AG04450 (cell line): Measurements from ENCODE around the gene ZC3H4. TPM values are rescaled to one million over a fixed set of nuclear protein-coding genes. Genes with fewer than 3 reads are reported as not detected.
"Not testable (repeated sequence)": the region's sequence is repeated elsewhere in the genome, so short reads cannot be mapped to it uniquely, and the experiment has no call there.

Experiments
- CTCF ChIA-PET: fragments of 300-600, 350-600 bp; formaldehyde crosslinking; extraction: SDS; loops from one replicate; lab custom pipeline; 2022; ENCODE audit warnings: antibody characterized with exemption, inconsistent platforms; lab: Charles Lee
- POLR2A ChIA-PET: fragments of 350-600 bp; formaldehyde crosslinking; extraction: SDS; loops from one replicate; lab custom pipeline; 2021; ENCODE audit warnings: antibody characterized with exemption, inconsistent platforms; lab: Yijun Ruan, JAX
- DNase-seq: peaks from one replicate; pipeline ENCODE4 v3.0.0-alpha.2; 2011; ENCODE audit warnings: low read depth, low spot score
- H3K27ac ChIP-seq: one replicate; pipeline ENCODE4 v1.5.1; 2012; ENCODE audit warnings: low read depth, low read length, control low read depth
- H3K27me3 ChIP-seq: one replicate; pipeline ENCODE4 v1.6.0; 2012; ENCODE audit warnings: low read length; ENCODE audit not compliant: control insufficient read depth, insufficient read depth
- H3K4me3 ChIP-seq: 2 replicates; pipeline ENCODE4 v1.5.1; 2011; ENCODE audit warnings: mild to moderate bottlenecking, low read depth, low read length, control low read depth
- H3K9me3 ChIP-seq: 2 replicates; pipeline ENCODE4 v1.5.1; 2012; ENCODE audit warnings: low read length; ENCODE audit not compliant: control insufficient read depth, insufficient read depth
- CTCF ChIP-seq: IDR thresholded peaks from 2 replicates; pipeline ENCODE4 v1.5.1; 2011; ENCODE audit warnings: low read depth, low read length, control low read depth, inconsistent platforms
- polyA plus RNA-seq: library from polyadenylated mRNA; depleted of rRNA; stranded (reverse); fragments of >200 nt; gene quantifications from 2 replicates; pipeline ENCODE4 v1.2.3, GENCODE V29; 2011

ZC3H4 gene
- polyA plus RNA-seq, 1 experiment: 4.9 TPM

DNA sequence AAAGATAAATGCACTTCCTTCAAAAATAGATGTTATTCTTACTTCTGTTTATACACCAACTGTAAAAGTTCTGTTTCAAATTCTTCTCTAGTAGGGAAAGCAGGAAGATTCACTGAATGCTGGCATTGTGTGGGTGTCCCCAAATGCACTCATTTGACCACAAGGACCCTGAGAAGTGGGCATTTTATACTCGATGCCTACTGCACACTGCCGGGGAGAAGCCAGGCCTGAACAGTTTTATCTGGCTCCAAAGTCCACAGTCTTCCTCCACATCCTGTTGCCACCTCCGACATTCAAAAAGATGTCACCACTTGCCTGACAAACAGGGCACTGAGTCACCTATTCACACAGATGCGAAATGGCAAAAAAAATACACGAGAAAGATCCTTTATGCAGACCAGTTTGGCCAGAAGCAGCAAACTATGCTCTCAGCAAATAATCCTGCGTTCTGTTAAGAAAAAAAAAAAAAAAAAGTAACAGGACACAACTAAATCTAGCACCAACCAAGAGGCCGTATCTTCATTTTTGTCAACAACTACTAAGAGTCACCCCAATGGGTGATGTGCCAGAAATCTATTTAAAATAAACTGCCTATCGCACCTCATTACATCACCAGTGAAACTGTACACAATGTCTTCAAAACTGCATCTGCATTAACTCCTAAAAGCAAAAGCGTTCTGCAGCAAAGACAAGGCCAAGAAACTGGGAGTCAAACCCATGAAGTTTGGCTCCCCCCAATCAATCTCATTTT, 6.2 kb downstream of the ZC3H4 start:
- POLR2A ChIA-PET: no interaction called here
- DNase-seq: no peak
- no peak for TF ChIP-seq CTCF
- CTCF ChIA-PET: interaction anchor here (0.6 to 1.7 kb wide), 5 partner anchors 8 to 104 kb away, joined by 3 to 7 read pairs (median 4); no protein-coding TSS in a partner anchor
- Histone ChIP-seq H3K9me3 (no peaks in the 10 kb centered on the region; the same call in 1 of the 2 replicates), H3K27me3 (no peaks in the 10 kb centered on the region), H3K27ac (peak overlapping the region; percentile 21), H3K4me3 (no peak overlapping the region)

- H3K27me3 ChIP-seq: no peaks in the 10 kb centered on the region
- no peak overlapping the region for H3K27ac ChIP-seq
- H3K9me3 ChIP-seq: no peaks in the 10 kb centered on the region; the same call in 1 of the 2 replicates
- ChIA-PET POLR2A (interaction anchor here (0.6 kb wide), 1 partner anchor 17 kb away, joined by 3 read pairs; no protein-coding TSS in a partner anchor), CTCF (interaction anchor here (1.0 to 1.7 kb wide), 3 partner anchors 15 to 71 kb away, joined by 3 to 6 read pairs (median 4); no protein-coding TSS in a partner anchor)
- H3K4me3 ChIP-seq: no peak overlapping the region
- TF ChIP-seq CTCF: no peak
- DNase-seq: no peak
Observed at GRCh38 chr19:47106821-47107201, 6.8 kb downstream of the ZC3H4 start.

DNA sequence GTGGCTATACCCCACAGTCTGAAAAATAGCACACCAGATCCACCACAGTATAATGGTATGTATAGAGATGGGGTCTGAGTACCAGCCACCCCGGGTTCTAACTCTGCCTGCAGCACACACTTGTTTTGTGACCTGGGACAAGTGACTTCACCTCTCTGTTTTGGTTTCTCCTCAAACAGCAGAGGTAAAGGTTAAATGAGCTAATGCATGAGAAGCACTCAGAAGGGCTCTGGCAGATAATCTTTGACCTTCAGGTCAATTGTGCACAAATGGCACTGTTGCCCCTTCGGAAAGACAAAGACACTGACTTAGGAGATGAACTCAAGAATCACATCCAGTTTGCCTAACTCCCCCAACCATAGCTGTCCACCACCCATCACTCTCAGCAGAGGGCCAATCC, 7.7 kb downstream of the ZC3H4 start:
- ChIA-PET CTCF (interaction anchor here (1.7 kb wide), 1 partner anchor 26 kb away, joined by 6 read pairs; no protein-coding TSS in a partner anchor), POLR2A (no interaction called here)
- no peak for TF ChIP-seq CTCF
- H3K4me3 ChIP-seq: no peak overlapping the region
- no peaks in the 10 kb centered on the region for H3K27me3 ChIP-seq
- no peaks in the 10 kb centered on the region; the same call in 1 of the 2 replicates for H3K9me3 ChIP-seq
- H3K27ac ChIP-seq: no peak overlapping the region
- no peak for DNase-seq

GRCh38 chr19:47104680-47105079, 8.9 kb downstream of the ZC3H4 start:
- no peak overlapping the region for H3K27ac ChIP-seq
- H3K4me3 ChIP-seq: no peak overlapping the region
- ChIA-PET CTCF (no interaction called here), POLR2A (no interaction called here)
- no peak for TF ChIP-seq CTCF
- no peaks in the 10 kb centered on the region for H3K9me3 ChIP-seq
- no peak for DNase-seq
- no peaks in the 10 kb centered on the region for H3K27me3 ChIP-seq

GRCh38 chr19:47102346-47103060, 11.1 kb downstream of the ZC3H4 start:
- CTCF ChIA-PET: no interaction called here
- no peak for DNase-seq

GRCh38 chr19:47101116-47101515, 12.5 kb downstream of the ZC3H4 start:
- CTCF ChIA-PET, H3K27me3 ChIP-seq, DNase-seq, H3K27ac ChIP-seq, H3K4me3 ChIP-seq, H3K9me3 ChIP-seq: not testable (repeated sequence)
- POLR2A ChIA-PET: interaction anchor here (0.7 kb wide), 1 partner anchor 12 kb away, joined by 3 read pairs; the partner anchor contains the start of gene ZC3H4

More at GRCh38 chr19:47102346-47103060, 11.1 kb downstream of the ZC3H4 start:
- TF ChIP-seq CTCF: no peak
- no peak overlapping the region for H3K27ac ChIP-seq
- POLR2A ChIA-PET: interaction anchor here (0.5 to 1.1 kb wide), 3 partner anchors 11 to 127 kb away, joined by 3 to 8 read pairs (median 4); partner anchors contain the start of gene ZC3H4
- H3K27me3 ChIP-seq: no peaks in the 10 kb centered on the region
- H3K9me3 ChIP-seq: no peaks in the 10 kb centered on the region
- H3K4me3 ChIP-seq: no peak overlapping the region
